GM12873 (cell line): ENCODE measurements around the gene ERCC6L2.

Source experiments
- CTCF ChIP-seq: IDR thresholded peaks from 2 replicates; pipeline ENCODE4 v1.5.1; 2012; ENCODE audit warnings: low read depth, mild to moderate bottlenecking, moderate library complexity, low read length, control low read depth; ENCODE audit not compliant: insufficient read depth; ENCODE audit errors: missing control alignments

ERCC6L2 gene

GRCh38 chr9:96006961-96007360 is 131.5 kb downstream of the ERCC6L2 start:
- TF ChIP-seq CTCF = no peak

GRCh38 chr9:96008502-96009222 is 133.2 kb downstream of the ERCC6L2 start:
- no peak for TF ChIP-seq CTCF

- TF ChIP-seq CTCF = no peak
Measured at GRCh38 chr9:96009223-96009602, 133.7 kb downstream of the ERCC6L2 start.

- TF ChIP-seq CTCF = no peak
Measured at GRCh38 chr9:96009690-96010472, 134.4 kb downstream of the ERCC6L2 start.

GRCh38 chr9:96014078-96014477 is 138.6 kb downstream of the ERCC6L2 start:
- no peak for TF ChIP-seq CTCF

- no peak for TF ChIP-seq CTCF
Measured at GRCh38 chr9:96015876-96016686, 140.6 kb downstream of the ERCC6L2 start.
